ENCODE data around the gene FOLR2. TPM values are rescaled to one million over a fixed set of nuclear protein-coding genes. Genes with fewer than 3 reads are reported as not detected.

The FOLR2 gene
- total and polyA plus RNA-seq, 2 experiments from 2014 or later = not detected

DNA sequence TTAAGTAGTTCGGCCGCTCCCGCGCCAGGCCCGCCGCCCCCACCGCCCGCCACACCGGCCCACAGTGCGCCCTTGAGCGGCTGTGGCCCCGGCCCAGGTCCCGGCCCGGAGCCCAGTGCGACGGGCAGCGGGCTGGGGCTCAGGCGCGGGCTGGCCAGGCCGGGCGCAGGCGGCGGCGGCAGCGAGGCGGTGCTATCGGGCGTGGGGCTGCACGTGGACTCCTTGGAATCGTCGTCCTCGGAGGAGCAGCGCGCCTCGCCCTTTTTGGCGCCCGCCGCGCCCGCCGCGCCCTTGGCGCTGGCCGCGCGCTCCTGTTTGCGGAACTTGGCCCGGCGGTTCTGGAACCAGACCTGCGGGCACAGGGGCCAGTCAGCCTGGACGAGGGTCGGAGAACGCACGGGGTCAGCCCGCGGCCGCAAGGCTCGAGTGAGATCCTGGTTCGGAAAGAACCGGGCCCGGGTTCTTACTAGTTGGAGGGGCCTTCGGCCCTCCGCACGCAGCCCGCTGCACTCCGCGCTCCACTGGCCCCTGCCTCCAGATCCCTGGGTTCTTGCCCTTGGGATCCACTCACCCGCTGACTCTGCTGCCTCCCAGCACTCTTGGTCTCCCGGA lies 23.4 kb downstream of the FOLR2 start:
- Histone ChIP-seq H3K4me3 (peak overlapping the region; percentile 52), H3K9me2 (ENCODE audit: insufficient read depth) (no peaks in the 10 kb centered on the region), H3K9ac (peak overlapping the region; percentile 46), H4K20me1 (ENCODE audit: insufficient read depth) (no peaks in the 10 kb centered on the region), H3K27me3 (replicated peaks; ENCODE audit: insufficient read depth) (peaks cover 30% of the 10 kb centered on the region), H3K27ac (no peak overlapping the region), H3K36me3 (ENCODE audit: low read depth) (peaks cover 9% of the 10 kb centered on the region; the same call in 1 of the 2 replicates), H3K4me1 (ENCODE audit: insufficient read depth) (no peaks in the 10 kb centered on the region), H3F3A (ENCODE audit: insufficient read depth) (peaks cover 22% of the 10 kb centered on the region), H3K4me2 (ENCODE audit: unreplicated experiment) (peak overlapping the region; percentile 73), H3K9me3 (ENCODE audit: low read depth) (no peaks in the 10 kb centered on the region), H3K79me2 (ENCODE audit: insufficient read depth) (no peaks in the 10 kb centered on the region), H2AFZ (peak overlapping the region; percentile 44)
- TF ChIP-seq EZH2 (IDR thresholded peaks at IDR 0.05; ENCODE audit: insufficient read depth, poor library complexity, severe bottlenecking) (no peak), EZH2phosphoT487 (IDR thresholded peaks at IDR 0.05; ENCODE audit: insufficient read depth, low read depth) (no peak)
- in situ Hi-C loops (cut with MboI) = no loop called here
- DNase-seq = peak; percentile 85
- WGBS, 2 experiments (ENCODE audit: low coverage in 1 of 2, low lambda C conversion rate in 2 of 2, missing lambda C conversion rate in 2 of 2) = 2 to 5% methylated on average over 39 of the region's 69 CpGs

DNA sequence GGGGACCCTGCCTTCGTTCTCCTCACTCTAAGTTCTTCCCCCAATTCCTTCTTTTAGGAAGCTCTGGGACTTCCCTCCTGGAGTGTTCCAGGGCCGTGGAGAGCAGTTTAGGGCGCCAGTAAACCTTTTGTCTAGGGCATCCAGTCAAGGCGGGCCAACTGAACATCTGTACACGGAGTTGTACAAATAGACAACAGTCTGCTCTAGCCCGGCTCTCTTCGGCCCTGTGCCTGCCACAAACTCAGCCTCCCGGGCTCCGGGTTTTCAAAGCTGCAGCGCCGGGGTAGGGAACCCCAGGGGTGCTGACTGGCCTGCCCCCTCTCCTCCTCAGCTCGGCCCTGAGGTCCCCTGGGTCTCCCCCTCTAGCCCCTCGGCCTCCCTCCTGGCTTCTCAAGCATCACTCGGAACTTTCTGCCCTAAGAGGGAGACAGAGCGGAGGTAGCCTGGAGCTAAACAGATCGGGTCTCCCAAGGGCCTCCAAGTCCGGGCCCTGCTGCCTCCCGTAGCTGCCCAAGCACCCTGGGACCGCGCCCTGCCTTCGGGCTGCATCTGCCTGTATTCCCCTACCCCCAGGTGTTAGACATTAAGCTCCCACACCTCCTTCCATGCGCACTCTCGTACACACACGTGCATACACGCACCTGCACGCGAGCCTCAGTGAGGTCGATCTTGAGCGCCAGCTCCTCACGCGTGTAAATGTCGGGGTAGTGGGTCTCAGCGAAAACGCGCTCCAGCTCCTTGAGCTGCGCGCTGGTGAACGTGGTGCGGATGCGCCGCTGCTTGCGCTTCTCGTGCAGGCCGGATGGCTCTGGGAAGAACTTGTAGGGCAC lies 24.1 kb downstream of the FOLR2 start:
- WGBS, 2 experiments (ENCODE audit: low coverage in 1 of 2, low lambda C conversion rate in 2 of 2, missing lambda C conversion rate in 2 of 2) = 69 to 72% methylated on average over 35 to 44 of the region's 44 CpGs
- H3K27me3 ChIP-seq (replicated peaks; ENCODE audit: insufficient read depth) = peaks cover 37% of the 10 kb centered on the region

DNA sequence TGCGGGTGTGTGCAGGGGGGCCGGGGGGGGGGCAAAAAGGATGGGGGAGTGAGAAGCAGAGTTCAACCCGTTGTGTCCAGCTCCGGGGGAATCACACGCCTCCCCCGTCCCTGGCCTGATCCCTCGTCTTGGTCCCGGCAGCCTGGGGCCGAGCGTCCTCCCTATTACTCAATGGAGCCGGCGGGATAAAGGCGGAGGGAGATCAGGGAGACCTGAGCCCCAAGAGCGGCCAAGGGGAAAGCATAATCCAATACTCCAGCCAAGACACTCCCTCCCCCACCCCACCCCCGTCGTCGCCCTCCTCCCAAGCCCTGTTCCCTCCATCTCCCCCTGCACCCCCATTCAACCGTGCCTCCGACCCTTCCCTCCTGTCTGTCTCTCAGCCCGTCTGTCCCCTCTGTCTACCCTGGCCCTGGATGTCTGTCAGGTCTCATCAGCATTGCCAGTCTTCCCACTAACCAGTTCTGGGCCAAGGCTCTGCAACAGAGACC lies 24.7 kb downstream of the FOLR2 start:
- Histone ChIP-seq H3K27ac (no peak overlapping the region), H3K9me2 (ENCODE audit: insufficient read depth) (no peaks in the 10 kb centered on the region), H2AFZ (no peak overlapping the region), H3K79me2 (ENCODE audit: insufficient read depth) (no peaks in the 10 kb centered on the region), H3K4me3 (no peak overlapping the region), H3K4me1 (ENCODE audit: insufficient read depth) (no peaks in the 10 kb centered on the region), H3K4me2 (ENCODE audit: unreplicated experiment) (no peak overlapping the region), H3K36me3 (ENCODE audit: low read depth) (peaks cover 9% of the 10 kb centered on the region; the same call in 1 of the 2 replicates), H3K27me3 (replicated peaks; ENCODE audit: insufficient read depth) (peaks cover 43% of the 10 kb centered on the region), H3K9ac (no peak overlapping the region), H3F3A (ENCODE audit: insufficient read depth) (peaks cover 15% of the 10 kb centered on the region), H4K20me1 (ENCODE audit: insufficient read depth) (no peaks in the 10 kb centered on the region), H3K9me3 (ENCODE audit: low read depth) (no peaks in the 10 kb centered on the region)
- in situ Hi-C loops (cut with MboI) = no loop called here
- no peak for DNase-seq
- WGBS, 2 experiments (ENCODE audit: low coverage in 1 of 2, low lambda C conversion rate in 2 of 2, missing lambda C conversion rate in 2 of 2) = 40 to 86% methylated on average over 1 to 20 of the region's 20 CpGs
- no peak for TF ChIP-seq EZH2phosphoT487 (IDR thresholded peaks at IDR 0.05; ENCODE audit: insufficient read depth, low read depth)
- no peak for TF ChIP-seq EZH2 (IDR thresholded peaks at IDR 0.05; ENCODE audit: insufficient read depth, poor library complexity, severe bottlenecking)

More for the DNA sequence above, 24.1 kb downstream of the FOLR2 start:
- H3K9me2 ChIP-seq (ENCODE audit: insufficient read depth) = no peaks in the 10 kb centered on the region
- peak overlapping the region; percentile 52 for H3K4me3 ChIP-seq
- H3K9ac ChIP-seq = peak overlapping the region; percentile 46
- no peaks in the 10 kb centered on the region for H3K9me3 ChIP-seq (ENCODE audit: low read depth)
- H3K36me3 ChIP-seq (ENCODE audit: low read depth) = peaks cover 9% of the 10 kb centered on the region; the same call in 1 of the 2 replicates
- in situ Hi-C loops (cut with MboI) = no loop called here
- TF ChIP-seq EZH2 (IDR thresholded peaks at IDR 0.05; ENCODE audit: insufficient read depth, poor library complexity, severe bottlenecking) (no peak), EZH2phosphoT487 (IDR thresholded peaks at IDR 0.05; ENCODE audit: insufficient read depth, low read depth) (no peak)
- peaks cover 18% of the 10 kb centered on the region for H3F3A ChIP-seq (ENCODE audit: insufficient read depth)
- DNase-seq = peak; percentile 38
- H3K4me2 ChIP-seq (ENCODE audit: unreplicated experiment) = peak overlapping the region; percentile 73
- no peaks in the 10 kb centered on the region for H3K79me2 ChIP-seq (ENCODE audit: insufficient read depth)
- H3K27ac ChIP-seq = no peak overlapping the region
- peak overlapping the region; percentile 44 for H2AFZ ChIP-seq
- no peaks in the 10 kb centered on the region for H4K20me1 ChIP-seq (ENCODE audit: insufficient read depth)
- no peaks in the 10 kb centered on the region for H3K4me1 ChIP-seq (ENCODE audit: insufficient read depth)

DNA sequence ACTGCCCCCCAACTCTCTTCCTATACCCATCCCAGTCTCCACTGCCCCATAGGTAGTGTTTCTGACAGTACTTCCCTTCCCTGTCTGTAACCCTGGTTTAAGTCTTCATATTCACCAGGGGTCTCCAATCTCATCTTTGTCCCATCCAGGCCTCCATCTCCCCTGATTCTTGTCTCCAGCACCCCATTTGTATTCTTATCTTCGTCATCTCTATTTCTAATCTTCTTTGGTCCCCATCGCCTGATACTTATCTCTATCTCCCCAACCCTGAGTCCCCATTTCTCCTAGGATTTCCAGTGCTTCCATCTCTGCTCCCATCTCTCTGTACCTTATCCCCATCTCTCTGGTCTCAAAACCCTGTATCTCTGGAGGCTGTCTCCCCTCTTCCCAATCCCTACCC lies 25.5 kb downstream of the FOLR2 start:
- H4K20me1 ChIP-seq (ENCODE audit: insufficient read depth) = no peaks in the 10 kb centered on the region
- no peak overlapping the region for H2AFZ ChIP-seq
- WGBS, 2 experiments (ENCODE audit: low coverage in 1 of 2, low lambda C conversion rate in 2 of 2, missing lambda C conversion rate in 2 of 2) = 85 to 94% methylated on average over 2 of the region's 2 CpGs
- no peak for DNase-seq
- H3K27ac ChIP-seq = no peak overlapping the region
- no peaks in the 10 kb centered on the region for H3K9me3 ChIP-seq (ENCODE audit: low read depth)
- no peak overlapping the region for H3K4me3 ChIP-seq
- no peak overlapping the region for H3K9ac ChIP-seq
- peaks cover 51% of the 10 kb centered on the region for H3K27me3 ChIP-seq (replicated peaks; ENCODE audit: insufficient read depth)
- H3K4me2 ChIP-seq (ENCODE audit: unreplicated experiment) = no peak overlapping the region
- H3K4me1 ChIP-seq (ENCODE audit: insufficient read depth) = no peaks in the 10 kb centered on the region
- H3F3A ChIP-seq (ENCODE audit: insufficient read depth) = peaks cover 8% of the 10 kb centered on the region; the same call in 1 of the 2 replicates
- peaks cover 5% of the 10 kb centered on the region; the same call in 1 of the 2 replicates for H3K36me3 ChIP-seq (ENCODE audit: low read depth)
- TF ChIP-seq EZH2phosphoT487 (IDR thresholded peaks at IDR 0.05; ENCODE audit: insufficient read depth, low read depth) (no peak), EZH2 (IDR thresholded peaks at IDR 0.05; ENCODE audit: insufficient read depth, poor library complexity, severe bottlenecking) (no peak)
- no peaks in the 10 kb centered on the region for H3K9me2 ChIP-seq (ENCODE audit: insufficient read depth)
- H3K79me2 ChIP-seq (ENCODE audit: insufficient read depth) = no peaks in the 10 kb centered on the region
- in situ Hi-C loops (cut with MboI) = no loop called here
